ENCODE measurements around the gene IKBKE.

The IKBKE gene

GRCh38 chr1:206469933-206470691 lies at the start of gene IKBKE:
Gene IKBKE, plus strand, starts transcription at chr1:206470476. Its CDS starts 2,752 bp downstream, at chr1:206473228.
- in situ Hi-C loops (cut with MboI; ENCODE audit: low sequenced_read_pairs) = no loop called here

- in situ Hi-C loops (cut with MboI; ENCODE audit: low sequenced_read_pairs) = no loop called here
Observed at GRCh38 chr1:206421616-206422340, 48.5 kb upstream of the IKBKE start.

GRCh38 chr1:206422525-206422924 lies 47.8 kb upstream of the IKBKE start:
- in situ Hi-C loops (cut with MboI; ENCODE audit: low sequenced_read_pairs) = no loop called here

GRCh38 chr1:206427291-206427690 lies 43.0 kb upstream of the IKBKE start:
- in situ Hi-C loops (cut with MboI; ENCODE audit: low sequenced_read_pairs) = loop anchor here (25.0 kb wide), 1 partner anchor 290 kb away; no protein-coding TSS in a partner anchor

- in situ Hi-C loops (cut with MboI; ENCODE audit: low sequenced_read_pairs) = loop anchor here (25.0 kb wide), 1 partner anchor 292 kb away; no protein-coding TSS in a partner anchor
Observed at GRCh38 chr1:206429421-206429820, 40.9 kb upstream of the IKBKE start.

GRCh38 chr1:206430031-206430983 lies 40.0 kb upstream of the IKBKE start:
- in situ Hi-C loops (cut with MboI; ENCODE audit: low sequenced_read_pairs) = loop anchor here (25.0 kb wide), 1 partner anchor 293 kb away; no protein-coding TSS in a partner anchor

- in situ Hi-C loops (cut with MboI; ENCODE audit: low sequenced_read_pairs) = loop anchor here (25.0 kb wide), 1 partner anchor 298 kb away; no protein-coding TSS in a partner anchor
Observed at GRCh38 chr1:206435445-206435844, 34.8 kb upstream of the IKBKE start.

GRCh38 chr1:206438554-206438953 lies 31.7 kb upstream of the IKBKE start:
- in situ Hi-C loops (cut with MboI; ENCODE audit: low sequenced_read_pairs) = loop anchor here (25.0 kb wide), 1 partner anchor 301 kb away; no protein-coding TSS in a partner anchor

- in situ Hi-C loops (cut with MboI; ENCODE audit: low sequenced_read_pairs) = loop anchor here (25.0 kb wide), 1 partner anchor 302 kb away; no protein-coding TSS in a partner anchor
Observed at GRCh38 chr1:206439205-206439604, 31.1 kb upstream of the IKBKE start.

GRCh38 chr1:206441336-206441967 lies 28.8 kb upstream of the IKBKE start:
- in situ Hi-C loops (cut with MboI; ENCODE audit: low sequenced_read_pairs) = loop anchor here (25.0 kb wide), 1 partner anchor 304 kb away; no protein-coding TSS in a partner anchor

- in situ Hi-C loops (cut with MboI; ENCODE audit: low sequenced_read_pairs) = loop anchor here (25.0 kb wide), 1 partner anchor 305 kb away; no protein-coding TSS in a partner anchor
Observed at GRCh38 chr1:206442101-206442500, 28.2 kb upstream of the IKBKE start.

GRCh38 chr1:206445116-206445515 lies 25.2 kb upstream of the IKBKE start:
- in situ Hi-C loops (cut with MboI; ENCODE audit: low sequenced_read_pairs) = loop anchor here (25.0 kb wide), 1 partner anchor 308 kb away; no protein-coding TSS in a partner anchor

- in situ Hi-C loops (cut with MboI; ENCODE audit: low sequenced_read_pairs) = loop anchor here (25.0 kb wide), 1 partner anchor 309 kb away; no protein-coding TSS in a partner anchor
Observed at GRCh38 chr1:206445911-206446356, 24.3 kb upstream of the IKBKE start.

GRCh38 chr1:206446688-206447421 lies 23.4 kb upstream of the IKBKE start:
- in situ Hi-C loops (cut with MboI; ENCODE audit: low sequenced_read_pairs) = loop anchor here (25.0 kb wide), 1 partner anchor 310 kb away; no protein-coding TSS in a partner anchor

GRCh38 chr1:206447422-206447765 lies 22.9 kb upstream of the IKBKE start:
- in situ Hi-C loops (cut with MboI; ENCODE audit: low sequenced_read_pairs) = loop anchor here (25.0 kb wide), 1 partner anchor 310 kb away; no protein-coding TSS in a partner anchor

GRCh38 chr1:206447792-206448191 lies 22.5 kb upstream of the IKBKE start:
- in situ Hi-C loops (cut with MboI; ENCODE audit: low sequenced_read_pairs) = loop anchor here (25.0 kb wide), 1 partner anchor 310 kb away; no protein-coding TSS in a partner anchor

GRCh38 chr1:206448471-206448870 lies 21.8 kb upstream of the IKBKE start:
- in situ Hi-C loops (cut with MboI; ENCODE audit: low sequenced_read_pairs) = loop anchor here (25.0 kb wide), 1 partner anchor 311 kb away; no protein-coding TSS in a partner anchor

GRCh38 chr1:206449565-206449964 lies 20.7 kb upstream of the IKBKE start:
- in situ Hi-C loops (cut with MboI; ENCODE audit: low sequenced_read_pairs) = loop anchor here (25.0 kb wide), 1 partner anchor 312 kb away; no protein-coding TSS in a partner anchor

- in situ Hi-C loops (cut with MboI; ENCODE audit: low sequenced_read_pairs) = no loop called here
Observed at GRCh38 chr1:206450281-206450680, 20.0 kb upstream of the IKBKE start.
